T-helper 2 cell (primary cell): ENCODE results near the gene SMTNL2.

ENCODE experiments used
- DNase-seq, 5 experiments: peaks; one replicate each; pipeline versions ENCODE4 v3.0.0 to v3.0.0-alpha.2; 2012 to 2022

Gene SMTNL2

DNA sequence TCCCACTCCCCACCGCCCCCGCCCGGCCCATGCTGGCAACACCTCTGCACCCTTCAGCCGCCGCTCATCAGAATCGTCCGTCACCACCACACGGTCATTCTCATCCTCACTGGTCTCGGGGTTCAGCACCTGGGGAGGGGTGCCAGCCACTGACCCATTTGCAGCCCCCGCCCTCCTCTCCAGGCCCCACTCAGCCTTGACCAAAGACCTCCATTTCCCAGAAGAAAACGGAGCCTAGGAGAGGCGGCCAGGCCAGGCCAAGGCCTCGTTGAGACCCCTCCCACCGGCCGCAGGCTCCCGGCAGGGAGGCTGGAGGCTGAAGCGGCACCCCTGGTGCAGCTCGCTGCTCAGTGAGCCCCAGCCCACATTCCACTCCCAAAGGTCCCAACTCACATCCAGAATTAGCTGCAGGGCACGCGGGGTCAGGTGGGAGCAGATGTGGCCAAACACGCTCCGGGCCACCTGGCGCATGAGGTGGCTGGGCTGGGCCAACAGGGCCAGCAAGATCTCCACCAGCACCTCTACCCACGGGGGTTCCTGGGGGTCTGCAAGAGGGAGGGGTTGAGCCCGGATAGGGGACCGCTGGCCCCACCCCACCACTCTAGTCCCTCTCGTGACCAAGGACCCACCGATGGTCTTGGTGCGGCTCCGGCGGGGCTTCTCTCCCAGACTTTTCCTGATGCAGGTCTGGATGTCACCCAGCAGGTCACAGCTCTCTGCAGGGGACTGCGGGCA is 38.9 kb upstream of the SMTNL2 start:
- no peak for DNase-seq

DNA sequence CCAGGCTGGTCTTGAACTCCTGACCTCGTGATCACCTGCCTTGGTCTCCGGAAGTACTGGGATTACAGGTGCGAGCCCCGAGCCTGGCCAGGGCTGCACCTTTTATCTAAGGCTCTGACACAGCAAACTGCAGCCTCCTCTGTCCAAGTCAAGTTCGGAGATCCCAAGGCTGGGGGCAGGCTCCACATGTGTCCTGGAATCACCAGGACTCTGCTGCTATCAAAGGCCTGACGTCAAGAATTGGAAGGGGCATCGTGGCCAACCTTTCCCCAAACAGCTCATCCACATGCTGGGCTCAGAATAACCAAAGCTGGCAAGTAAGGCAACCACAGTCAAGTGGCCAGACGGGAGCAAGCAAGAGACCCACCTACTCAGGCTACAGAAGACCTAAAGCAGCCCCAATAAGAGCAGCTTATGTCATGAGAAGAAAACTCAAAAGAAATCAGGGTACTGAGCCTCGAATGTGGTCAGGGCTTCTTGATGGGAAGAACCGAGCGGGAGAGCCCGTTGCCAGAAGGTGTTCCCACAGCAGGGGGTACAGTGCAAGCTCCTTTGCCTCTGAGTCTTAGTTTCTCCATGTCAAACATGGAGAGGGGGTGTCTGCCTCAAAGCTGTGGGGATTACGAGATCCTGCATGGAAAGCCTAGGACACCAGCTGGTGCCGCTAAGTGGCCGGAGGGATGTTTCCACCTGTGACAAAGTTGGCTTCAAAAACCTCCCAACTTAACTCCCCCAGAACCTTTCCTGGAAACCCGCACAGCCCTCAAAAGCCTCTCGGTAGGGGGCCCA is 37.0 kb upstream of the SMTNL2 start:
- DNase-seq = no peak

DNA sequence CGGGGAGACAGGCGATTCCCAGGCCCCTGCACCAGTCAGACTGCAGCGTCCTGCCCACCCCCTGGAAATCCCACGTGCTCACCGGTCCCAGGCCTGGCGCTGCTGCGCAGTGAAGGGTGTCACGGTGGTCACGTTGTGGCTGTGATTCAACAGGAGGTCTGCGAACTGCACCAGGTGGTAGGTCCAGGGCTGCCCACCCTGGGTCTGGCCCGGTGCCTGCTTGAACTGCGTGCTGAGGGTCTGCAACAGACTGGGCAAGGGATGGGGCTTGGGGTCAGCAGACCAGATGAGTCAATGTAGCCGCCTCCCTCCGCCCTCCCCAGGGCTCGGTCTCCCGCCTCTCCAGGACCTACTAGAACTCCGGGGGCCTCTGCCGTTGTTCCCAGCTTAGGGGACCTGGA is 36.3 kb upstream of the SMTNL2 start:
- no peak for DNase-seq

DNA sequence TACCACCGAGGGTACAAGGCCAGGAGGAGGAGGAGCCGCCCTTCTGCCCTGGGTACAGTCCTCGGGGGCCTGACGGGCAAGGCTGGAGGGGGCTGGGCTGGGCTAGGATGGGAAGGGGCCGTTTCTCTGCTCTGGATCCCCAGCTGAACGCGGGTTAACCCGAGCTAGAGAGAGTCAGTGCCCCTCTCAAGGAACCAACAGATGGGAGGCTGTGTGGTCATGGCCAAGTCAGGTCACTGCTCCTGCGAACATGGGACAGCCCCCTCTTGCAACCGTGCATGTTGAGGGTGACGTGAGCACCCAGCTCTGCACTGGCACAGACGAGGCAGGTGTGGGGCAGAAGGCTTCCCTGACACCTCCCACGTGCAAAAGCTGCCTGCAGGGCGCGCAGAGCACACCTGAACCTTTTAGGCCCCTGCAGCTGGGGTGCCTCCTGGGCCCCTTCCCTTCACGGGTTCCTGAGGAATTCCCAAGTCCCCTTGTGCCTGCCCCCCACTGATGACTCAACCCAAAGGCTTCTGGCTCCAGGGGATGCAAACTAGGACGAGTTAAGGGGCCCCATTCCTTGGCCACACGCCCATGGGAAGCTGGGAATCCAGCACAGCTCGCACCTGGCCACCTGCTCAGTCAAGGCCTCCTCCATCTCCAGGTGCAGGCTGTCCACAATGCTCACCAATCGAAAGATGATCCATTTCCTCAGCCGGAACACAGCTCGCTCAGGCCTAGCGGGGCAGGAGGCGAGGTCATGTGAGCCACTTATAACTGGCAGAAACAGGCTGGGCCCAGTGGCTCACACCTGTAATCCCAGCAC is 35.4 kb upstream of the SMTNL2 start:
- DNase-seq = no peak

DNA sequence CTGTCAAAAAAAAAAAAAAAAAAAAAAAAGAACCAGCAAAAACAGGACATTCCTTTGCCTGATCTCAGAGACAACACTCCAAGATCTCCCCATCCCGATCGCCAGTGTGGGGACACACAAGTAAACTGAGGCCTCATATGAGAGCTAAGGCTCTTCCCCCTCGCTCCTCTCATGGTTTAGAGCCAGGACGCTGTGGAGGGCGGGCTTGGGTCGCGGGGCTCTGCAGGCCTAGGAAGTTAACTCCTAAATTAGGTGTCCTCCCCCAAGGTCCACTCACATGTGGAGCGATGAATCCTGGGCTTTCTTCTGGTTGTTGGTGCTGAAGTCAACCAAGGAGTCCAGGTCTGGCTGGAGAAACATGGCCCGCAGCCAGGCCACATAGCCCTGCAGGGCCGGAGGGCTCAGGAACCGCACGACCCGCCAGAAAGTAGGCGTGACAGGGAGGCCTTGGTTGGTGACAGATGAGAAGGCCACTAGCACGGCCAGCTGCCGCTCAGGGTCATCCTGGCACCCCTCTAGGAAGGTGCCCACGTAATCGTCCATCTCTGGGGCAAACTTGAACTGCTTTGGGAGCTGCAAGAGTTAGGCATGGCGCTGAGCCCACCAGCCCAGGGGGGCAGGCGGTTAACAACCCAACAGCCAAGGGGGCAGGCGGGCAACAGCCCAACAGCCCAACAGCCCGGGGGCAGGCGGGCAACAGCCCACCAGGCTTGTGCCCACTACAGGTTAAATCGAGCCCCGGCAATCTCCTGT is 34.4 kb upstream of the SMTNL2 start:
- DNase-seq = no peak

DNA sequence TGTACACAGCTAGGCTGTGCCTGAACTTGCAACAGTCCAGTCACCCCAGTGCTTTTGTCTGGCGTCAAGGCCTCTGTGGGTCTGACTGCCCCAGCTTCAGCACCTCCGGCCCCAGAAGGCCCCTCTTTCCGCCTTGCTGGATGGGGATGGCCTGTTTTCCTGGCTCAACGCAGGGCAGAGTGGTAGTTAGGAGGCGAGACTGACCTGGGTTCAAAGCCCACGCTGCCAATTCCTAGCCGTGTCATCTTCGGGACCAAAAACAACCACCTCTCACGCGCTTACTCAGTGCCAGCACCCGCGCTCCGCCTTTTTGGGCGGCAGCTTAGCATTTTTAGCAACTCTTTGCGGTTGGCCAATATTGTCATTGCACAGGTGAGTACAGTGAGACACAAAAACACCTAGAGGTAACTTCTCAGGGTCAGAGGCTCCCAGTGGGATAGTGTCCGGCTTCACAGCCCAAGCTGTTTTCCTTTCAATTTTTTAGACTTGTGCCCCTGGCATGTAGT is 33.7 kb upstream of the SMTNL2 start:
- DNase-seq = no peak

DNA sequence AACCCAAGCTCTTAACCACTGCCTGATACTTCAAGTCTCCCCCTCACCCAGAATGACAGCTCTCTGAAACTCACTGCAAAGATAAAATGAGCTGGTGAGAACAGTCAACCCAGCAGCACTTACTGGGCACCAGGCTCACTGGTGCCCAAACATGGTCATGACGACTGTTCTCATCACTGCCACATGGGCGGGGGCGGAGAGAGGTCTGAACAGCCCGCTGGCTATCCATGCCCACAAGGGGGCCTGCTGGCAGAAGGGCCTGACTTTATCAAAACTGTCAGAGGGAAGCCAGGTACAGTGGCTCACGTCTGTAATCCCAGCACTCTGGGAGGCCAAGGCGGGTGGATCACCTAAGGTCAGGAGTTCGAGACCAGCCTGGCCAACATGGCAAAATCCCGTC is 33.2 kb upstream of the SMTNL2 start:
- no peak for DNase-seq

DNA sequence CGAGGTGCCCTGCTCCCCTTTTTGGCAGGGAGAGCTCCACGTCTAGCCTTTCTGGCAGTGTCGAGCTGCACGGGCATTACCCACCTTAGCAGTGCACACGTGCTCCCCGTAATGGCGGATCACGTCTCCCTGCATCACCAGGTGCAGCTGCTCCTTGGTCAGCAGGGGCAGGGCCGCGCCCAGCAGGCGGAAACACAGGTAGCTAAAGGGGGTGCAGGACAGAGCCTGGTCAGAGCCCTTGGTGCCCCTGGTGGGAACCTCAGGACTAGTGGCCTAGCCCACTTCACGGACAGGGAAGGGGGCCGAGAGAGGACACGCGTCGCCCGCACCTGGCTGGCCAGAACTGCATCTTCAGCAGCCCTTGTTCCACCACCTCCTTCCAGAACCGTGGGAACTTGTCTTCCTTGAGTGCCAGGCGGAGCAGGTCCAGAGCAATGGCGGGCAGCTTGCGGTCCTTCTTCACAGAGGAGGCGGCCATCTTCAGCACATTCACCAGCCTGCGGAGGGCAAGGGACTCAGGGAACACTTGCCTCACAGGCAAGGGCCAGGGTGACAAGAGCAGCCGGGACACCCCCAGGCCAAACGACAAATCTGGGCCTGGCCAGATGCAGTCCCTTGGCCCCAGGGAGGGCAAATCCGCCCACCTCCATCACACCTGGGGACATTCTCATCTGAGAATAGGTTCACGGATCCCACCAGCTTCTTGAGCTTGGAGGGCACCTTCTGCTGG is 32.4 kb upstream of the SMTNL2 start:
- DNase-seq = no peak

DNA sequence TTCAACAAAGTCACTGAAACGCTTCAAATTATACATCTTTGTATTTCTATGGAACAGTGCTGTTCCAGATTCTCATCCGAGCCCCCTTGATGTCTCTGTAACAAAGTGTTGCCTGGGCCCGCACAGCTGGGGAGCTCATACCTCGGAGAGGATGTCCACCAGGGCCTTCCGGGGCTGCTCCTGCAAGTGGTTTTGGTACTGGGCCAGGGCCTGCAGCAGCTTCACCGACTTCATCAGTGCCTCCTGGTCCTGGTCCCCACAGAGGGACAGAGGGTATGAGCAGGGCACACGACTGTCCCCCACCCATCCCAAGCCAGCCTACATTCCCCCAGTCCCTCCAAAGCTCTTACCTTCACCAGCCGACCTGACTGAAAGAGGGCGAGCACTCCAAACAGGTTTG is 30.7 kb upstream of the SMTNL2 start:
- DNase-seq = no peak

DNA sequence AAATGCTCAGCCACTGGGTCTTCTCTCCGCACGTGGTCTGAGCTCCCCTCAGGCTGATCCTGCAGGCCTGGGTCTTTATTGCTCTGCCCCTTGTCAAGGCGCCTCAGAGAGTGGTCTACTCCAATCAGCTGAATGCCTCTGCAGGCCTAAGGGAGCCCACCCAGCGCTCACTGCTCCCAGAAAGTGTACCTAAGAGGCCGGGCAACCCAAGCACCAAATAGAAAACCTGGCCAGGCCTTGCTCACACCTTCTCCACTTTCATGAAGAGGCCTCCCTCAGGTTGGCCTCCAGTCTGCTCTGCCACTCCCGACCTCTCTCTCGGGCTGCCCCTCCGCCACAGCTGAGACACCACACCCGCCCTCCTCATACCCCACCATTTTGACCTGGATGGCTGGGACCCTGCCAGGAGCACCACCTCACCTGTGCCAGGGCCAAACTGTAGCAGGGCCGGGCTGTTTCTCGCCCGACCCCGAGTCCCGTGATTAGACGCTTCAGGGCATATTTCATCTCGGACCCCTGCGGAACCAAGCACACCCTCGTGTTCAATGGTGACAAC is 29.8 kb upstream of the SMTNL2 start:
- DNase-seq = no peak

DNA sequence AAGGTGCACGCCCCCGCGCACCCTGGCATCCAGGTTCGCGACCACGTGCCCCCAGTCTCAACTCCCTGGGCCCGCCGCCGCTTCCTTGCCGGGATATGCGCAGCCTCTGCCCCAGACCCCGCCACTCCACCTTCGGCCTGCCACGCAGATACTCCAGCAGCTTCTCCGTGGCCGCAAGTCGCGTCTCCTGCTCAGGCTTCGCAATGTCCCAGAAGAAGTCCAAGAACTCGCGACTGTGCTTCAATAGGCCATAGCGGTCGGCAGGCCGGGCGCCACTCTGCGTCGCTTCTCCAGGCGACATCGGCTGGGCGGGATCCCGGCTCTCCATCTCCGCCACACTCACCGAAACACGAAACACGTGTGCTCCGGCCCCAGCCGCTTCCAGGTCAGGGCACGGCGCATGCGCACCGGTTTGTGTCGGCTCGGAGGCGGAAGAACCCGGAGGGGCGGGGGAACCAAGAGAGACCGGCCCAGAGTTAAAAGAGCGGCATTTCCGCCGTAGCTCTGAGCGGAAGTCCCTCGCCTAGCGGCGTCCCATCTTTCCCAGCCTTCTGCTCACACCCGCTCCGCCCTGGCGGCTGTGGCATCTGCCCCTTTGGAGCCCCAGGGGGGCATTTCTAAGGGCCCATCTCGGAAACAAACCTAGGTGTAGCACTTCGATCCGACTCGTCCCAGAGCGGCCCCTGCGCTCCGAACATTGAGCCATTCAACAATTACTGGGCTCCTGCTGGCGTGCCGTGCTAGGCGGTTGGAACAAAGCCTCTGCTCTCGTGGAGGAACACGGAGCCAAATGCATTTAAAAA is 29.1 kb upstream of the SMTNL2 start, which contains the start of gene MYBBP1A:
MYBBP1A (minus strand) TSS at position 388 of the 803 bp plus-strand sequence; CDS start at position 328, 60 bp downstream.
- peak; percentile 94 to 97 (median 96) for DNase-seq

DNA sequence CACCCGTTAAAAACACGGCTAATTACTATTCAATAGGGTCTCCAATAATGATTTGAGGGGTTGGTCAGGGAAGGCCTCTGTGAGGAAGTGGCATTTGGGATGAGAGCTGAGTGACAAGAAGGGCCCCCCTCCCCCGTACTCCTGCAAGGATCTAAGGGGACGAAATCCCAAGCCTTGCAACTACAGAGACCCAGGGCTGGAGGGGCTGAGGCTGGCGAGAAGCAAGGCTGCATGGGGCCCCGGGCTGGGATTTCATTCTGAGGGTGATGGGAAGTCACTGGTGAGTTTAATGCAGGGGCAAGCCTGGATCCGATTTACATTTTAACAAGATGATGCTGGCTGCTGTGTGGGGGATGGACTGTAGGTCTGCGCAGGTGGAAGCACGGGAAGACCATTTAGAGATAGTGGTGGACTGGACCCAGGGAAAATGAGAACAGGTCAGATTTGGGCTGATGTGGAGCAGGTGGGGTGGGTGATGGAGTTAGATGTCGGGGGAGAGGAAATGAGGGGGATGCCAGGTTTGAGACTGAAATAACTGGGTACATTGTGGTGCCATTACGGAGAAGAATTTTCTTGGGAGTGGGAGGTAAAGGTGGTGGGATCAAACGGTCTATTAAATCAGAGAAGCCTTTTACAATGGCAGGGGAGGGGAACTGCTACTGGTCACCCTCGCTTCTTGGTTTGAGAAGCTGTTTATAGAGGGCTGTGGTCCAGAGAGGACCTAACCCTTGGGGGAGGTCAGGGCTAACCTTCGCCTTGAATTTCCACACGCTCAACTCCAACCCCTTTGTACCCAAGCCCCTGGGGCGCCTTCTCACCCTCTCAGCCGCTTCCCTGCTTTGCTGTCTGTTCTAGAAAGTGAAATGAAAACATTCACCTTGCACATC is 28.2 kb upstream of the SMTNL2 start:
- no peak for DNase-seq

DNA sequence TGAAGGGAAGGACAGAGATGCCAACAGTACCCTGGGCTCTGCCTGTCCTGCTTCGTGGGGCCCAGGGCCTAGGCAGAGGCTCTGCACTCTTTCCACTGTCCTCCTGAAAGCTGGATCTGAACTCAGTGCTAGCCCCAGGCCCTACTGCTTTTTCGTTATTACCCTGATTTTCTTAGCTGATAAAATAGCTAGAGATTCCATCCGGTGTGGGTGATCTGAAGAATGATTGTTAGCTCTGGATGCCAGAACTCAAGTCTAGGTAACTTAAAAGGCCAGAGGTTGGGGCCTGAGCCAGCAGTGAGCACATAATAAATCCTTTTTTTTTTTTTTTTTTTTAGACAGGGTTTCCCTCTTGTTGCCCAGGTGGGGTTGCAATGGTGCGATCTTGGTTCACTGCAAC is 27.3 kb upstream of the SMTNL2 start:
- DNase-seq = no peak

DNA sequence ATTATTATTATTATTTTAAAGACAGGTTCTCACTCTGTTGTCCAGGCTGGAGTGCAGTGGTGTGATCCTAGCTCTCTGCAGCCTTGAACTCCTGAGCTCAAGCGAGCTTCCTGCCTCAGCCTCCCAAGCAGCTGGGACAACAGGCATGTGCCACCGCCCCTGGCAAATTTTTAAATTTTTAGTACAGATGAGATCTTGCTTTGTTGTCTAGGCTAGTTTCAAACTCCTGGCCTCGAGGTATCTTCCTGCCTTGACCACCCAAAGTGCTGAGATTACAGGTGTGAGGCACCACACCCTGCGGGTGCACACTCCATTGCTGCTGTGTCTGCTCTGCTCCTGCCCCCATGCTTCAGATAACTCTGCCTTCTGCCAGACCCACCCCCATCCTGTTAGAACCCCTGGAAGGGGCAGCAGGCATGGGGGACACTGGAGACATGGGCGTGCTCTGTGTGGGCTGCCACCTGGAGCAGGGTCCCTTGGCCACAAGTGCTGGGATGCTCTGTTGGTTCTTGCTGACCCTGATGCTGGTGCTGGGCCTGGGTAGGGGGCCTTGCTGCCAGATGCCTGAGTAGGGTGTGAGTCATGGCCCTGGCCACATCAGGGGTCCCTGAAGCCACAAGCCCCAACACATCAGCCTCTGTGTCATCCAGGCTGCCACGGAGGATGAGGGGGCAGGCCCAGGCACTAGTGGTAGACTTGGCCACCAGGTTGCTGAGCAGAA is 26.5 kb upstream of the SMTNL2 start:
- no peak for DNase-seq

DNA sequence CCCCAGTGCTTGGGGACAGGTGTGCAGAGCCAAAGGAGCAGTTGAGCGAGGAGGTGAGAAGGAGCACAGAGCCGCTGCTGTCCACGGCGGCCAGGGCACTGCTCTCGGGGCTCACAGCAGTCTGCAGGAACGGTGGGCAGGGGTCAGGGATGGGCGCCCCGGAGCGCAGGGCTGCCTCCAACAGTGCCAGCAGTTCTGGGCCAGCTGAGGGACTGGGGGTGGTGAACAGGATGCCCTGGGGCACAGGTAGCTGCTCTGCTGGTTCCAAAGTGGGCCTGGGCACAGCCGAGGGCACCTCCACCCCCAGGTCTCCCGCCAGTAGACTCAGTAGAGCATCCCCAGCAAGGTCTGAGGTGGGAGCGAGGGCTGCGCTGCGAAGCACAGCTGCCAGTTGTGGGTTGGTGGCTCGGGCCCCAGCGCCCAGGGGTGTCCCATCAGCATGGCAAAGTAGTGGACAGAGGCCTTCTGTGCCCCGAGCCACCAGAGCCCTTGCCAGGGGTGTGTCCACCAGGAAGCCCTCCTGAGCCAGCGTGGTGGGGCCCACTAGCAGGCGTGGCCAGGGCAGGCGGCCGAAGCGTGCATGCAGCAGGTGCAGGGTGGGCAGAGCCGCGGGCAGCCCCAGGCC is 25.9 kb upstream of the SMTNL2 start:
- no peak for DNase-seq

DNA sequence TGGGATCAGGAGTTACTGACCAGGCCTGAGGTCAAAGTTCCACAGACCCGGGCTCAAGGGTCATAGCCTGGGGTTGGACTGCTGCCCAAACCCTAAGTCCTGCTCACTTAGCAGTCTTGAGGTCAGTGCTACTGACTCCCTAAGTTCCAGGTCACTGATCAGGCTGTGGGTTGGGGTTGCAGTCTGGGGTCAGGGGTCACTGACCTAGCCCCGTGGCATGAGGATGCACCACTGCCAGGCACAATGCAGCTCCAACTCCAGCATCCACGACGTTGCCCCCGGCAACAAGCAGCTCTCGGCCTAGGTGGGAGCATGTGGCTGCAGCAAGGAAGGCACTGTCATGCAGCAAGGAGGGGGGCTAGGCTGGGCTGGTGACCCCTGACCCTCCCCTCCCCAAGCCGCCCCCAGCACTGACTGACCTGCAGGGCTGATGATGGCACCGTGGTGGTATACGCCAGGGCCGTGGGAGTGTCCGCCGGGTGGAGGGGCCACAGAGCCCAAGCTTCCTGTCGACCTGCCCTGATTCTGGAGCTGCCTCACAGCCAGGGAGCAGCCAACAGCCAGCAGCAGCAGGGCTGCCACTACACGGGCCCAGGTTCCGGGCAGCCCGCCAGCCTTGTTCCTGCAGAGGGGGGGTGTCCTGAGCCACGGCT is 25.1 kb upstream of the SMTNL2 start:
- DNase-seq = no peak

DNA sequence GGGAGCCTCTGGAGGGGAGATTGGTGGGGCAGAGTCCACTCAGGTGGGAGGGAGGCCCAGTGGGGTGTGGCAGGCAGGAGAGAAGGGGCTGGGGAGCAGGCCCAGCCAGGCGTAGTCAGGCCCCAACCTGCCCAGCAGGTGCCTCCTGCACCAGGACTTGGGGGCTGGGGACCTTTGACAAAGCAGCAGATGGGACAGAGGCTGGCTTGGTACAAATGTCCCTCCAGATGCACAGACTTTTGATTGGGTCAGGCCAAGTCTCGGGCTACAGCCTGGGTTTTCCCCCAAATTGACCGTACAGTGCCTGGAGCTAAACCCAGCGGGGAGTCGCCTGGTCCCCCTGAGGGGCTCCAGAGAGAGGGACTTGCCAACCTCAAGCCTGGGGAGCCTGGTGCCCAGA is 24.4 kb upstream of the SMTNL2 start:
- DNase-seq = no peak

DNA sequence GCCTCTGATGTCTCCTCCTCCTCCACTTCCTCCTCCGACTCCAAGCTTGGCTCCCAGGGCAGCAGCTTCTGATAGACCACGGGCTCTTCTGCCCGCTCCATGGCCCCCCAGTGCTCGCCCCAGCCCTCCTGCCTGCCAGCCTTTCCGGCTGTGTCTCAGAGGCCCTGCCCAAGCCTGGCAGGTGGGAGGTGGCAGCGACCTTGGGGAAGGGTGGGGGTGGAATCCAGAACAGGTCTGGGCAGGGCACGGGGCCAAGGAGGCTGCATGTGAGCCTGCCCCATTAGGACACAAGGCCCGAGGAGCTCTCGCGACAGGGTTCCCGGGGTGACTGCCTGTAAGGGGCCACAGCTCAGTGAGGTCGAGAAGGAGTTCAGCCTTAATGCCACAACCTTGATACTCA is 23.9 kb upstream of the SMTNL2 start, which contains the start of gene GGT6:
GGT6 (minus strand) TSS at position 157 of the 400 bp plus-strand sequence; CDS start at position 101, 56 bp downstream.
- no peak for DNase-seq
